Transverse colon (tissue), 4 donors: ENCODE data around the gene HSPBP1.

Experiments
- CTCF ChIP-seq, 5 experiments: fragments of 200-600 bp in 3 of 5; fragments of 450-650 bp in 2 of 5; sonication (generic) in 3 of 5; IDR thresholded peaks; 1 replicate in 2 of 5; 2 replicates in 3 of 5; pipeline ENCODE4 v1.5.1; 2016 to 2017; ENCODE audit warnings: antibody characterized with exemption in 5 of 5, inconsistent platforms in 3 of 5, mild to moderate bottlenecking in 2 of 5, moderate library complexity in 1 of 5
- EP300 ChIP-seq: sonication (generic); formaldehyde crosslinking; IDR thresholded peaks from one replicate; pipeline ENCODE4 v1.6.1; 2017; ENCODE audit warnings: antibody characterized with exemption, low read depth
- POLR2AphosphoS5 ChIP-seq, 3 donors: sonication (generic); formaldehyde crosslinking; IDR thresholded peaks; one replicate each; pipeline ENCODE4 v1.6.1; 2016; ENCODE audit warnings: antibody characterized with exemption in 3 of 3

DNA sequence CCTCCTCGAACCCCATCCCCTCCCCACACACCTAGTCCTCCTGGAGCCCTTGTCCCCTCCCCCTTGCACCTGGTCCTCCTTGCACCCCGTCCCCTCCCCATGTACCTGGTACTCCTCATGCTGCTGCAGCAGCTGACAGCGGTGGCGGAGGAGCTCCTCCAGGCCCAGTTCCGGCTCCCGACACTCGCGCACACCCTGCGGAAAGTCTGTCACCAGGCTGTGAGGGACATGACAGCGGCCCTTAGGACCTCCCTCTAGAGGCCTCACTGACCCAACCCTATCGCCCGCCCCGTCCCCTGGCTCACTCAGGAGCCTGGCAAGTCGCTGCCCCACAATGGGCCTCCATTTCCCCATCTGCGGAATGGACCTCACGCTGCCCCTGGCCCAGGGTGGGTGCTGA, 14.7 kb downstream of the HSPBP1 start:
- no peak for TF ChIP-seq POLR2AphosphoS5 (IDR thresholded peaks at IDR 0.05)
- no peak for TF ChIP-seq EP300
- TF ChIP-seq CTCF (IDR thresholded peaks at IDR 0.05) = no peak
